Skeletal muscle cell (primary cell): ENCODE measurements around the gene EEF1AKMT3.

Experiments
- DNase-seq: peaks from one replicate; pipeline ENCODE4 v3.0.0-alpha.2; 2010; ENCODE audit warnings: low read depth
- H3K4me3 ChIP-seq: 2 replicates; pipeline ENCODE4 v1.5.1; 2011; ENCODE audit warnings: low read depth, mild to moderate bottlenecking, control low read depth, low read length, moderate library complexity

EEF1AKMT3 gene

GRCh38 chr12:57733928-57734327 is 38.5 kb upstream of the EEF1AKMT3 start:
- H3K4me3 ChIP-seq: no peak overlapping the region
- DNase-seq: no peak

GRCh38 chr12:57734591-57734990 is 37.8 kb upstream of the EEF1AKMT3 start:
- DNase-seq: no peak

DNA sequence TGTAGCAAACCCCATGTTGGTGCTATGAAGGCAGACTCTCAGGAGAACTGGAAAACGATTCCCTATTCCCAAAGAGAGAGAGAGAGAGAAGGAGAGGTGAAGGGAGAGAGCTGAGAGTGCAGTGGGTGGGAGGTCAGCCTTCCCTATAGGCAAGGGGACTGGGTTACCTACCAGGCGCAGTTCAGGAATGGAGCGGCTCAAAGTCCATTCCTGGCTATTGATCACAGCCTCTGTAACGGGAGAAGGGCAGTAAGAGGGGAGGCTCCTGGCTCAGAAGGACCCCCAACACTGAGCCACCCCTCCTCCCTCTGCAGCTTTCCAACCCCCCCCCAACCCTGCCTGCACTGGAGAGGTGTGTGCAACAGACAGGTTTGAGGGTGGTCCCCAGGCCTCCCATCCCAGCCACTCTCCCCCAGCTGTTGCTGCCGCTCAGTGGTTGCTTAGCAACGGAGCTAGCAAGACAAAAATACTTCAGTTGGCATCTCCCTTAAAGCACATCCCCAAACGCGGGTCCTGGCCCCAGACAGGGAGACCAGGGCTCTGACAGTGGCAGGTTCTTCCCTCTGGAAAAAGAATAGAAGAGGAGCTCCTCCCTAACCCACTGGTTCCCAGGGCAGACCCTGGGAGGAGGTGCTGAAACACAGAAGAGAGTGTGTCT is 37.1 kb upstream of the EEF1AKMT3 start:
- no peak for DNase-seq
- peak overlapping the region; percentile 37 for H3K4me3 ChIP-seq

More at GRCh38 chr12:57734591-57734990, 37.8 kb upstream of the EEF1AKMT3 start:
- no peak overlapping the region for H3K4me3 ChIP-seq

GRCh38 chr12:57735952-57736740 is 36.3 kb upstream of the EEF1AKMT3 start:
- no peak for DNase-seq
- H3K4me3 ChIP-seq: peak overlapping the region; percentile 37

- H3K4me3 ChIP-seq: no peak overlapping the region
- no peak for DNase-seq
Observed at GRCh38 chr12:57736741-57737466, 35.5 kb upstream of the EEF1AKMT3 start.

DNA sequence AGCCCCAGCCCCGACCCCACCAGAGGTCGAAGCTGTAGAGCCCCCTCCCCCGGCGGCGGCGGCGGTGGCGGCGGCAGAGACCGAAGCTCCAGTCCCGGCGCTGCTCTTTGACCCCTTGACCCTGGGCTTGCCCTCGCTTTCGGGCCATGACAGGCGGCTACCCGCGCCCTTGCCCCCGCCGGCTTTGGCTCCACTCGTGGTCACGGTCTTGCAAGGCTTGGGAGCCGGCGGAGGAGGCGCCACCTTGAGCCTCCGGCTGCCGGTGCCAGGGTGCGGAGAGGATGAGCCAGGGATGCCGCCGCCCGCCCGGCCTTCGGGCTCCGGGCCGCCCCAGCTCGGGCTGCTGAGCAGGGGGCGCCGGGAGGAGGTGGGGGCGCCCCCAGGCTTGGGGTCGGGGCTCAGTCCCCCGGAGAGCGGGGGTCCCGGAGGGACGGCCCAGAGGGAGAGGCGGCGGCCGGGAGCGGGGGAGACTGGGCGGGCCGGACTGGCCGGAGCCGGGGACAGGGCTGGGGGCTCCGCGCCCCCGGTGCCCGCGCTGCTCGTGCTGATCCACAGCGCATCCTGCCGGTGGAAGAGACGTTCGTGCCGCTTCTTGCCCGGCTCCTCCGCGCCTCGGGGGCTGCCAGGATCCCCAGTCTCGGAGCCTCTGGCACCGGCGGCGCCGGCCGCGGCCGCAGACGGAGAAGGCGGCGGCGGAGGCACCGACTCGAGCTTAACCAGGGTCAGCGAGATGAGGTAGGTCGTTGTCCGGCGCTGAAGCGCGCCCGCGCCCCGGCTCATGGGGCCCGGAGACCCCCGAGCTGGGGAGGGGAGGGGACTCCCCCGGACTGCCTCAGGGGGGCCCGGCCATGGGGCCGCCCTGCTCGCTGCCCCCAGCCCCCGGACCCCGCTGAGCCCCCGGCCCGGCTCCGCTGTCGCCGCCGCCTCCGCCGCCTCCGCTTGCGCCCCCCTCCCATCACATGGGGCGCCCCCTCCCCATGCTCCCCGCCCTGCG is 34.6 kb upstream of the EEF1AKMT3 start:
- no peak for DNase-seq
- peak overlapping the region; percentile 42 for H3K4me3 ChIP-seq

GRCh38 chr12:57738661-57739237 is 33.7 kb upstream of the EEF1AKMT3 start, which contains the start of gene AGAP2:
TSS of gene AGAP2 (minus strand) at chr12:57738742. CDS start at chr12:57738246, 496 bp downstream.
- DNase-seq: no peak
- peak within 1 kb of the TSS; percentile 42 for H3K4me3 ChIP-seq

DNA sequence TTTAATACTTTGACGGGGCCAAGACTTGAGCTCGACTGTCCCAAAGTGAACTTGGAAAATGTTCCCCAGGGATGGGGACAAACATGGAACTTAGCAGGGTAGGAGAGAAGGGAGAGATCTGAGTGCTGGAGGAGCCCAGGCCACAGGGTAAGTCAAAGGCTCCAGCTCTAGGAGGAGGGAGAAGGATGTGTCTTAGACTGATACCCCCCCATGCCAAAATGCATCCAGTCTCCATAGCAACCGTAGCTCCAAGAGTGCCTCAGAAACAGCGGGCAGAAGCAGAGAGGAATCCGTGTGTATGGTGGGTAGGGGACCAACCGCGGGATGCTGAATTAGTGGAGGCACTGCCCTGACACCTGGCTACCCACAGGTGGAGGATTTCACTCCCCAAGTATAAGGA is 33.0 kb upstream of the EEF1AKMT3 start:
- no peak overlapping the region for H3K4me3 ChIP-seq
- no peak for DNase-seq

GRCh38 chr12:57739914-57740538 is 32.4 kb upstream of the EEF1AKMT3 start:
- DNase-seq: no peak
- no peak overlapping the region for H3K4me3 ChIP-seq

GRCh38 chr12:57740656-57741412 is 31.6 kb upstream of the EEF1AKMT3 start:
- DNase-seq: no peak
- H3K4me3 ChIP-seq: no peak overlapping the region

GRCh38 chr12:57741413-57741789 is 31.0 kb upstream of the EEF1AKMT3 start:
- no peak for DNase-seq
- no peak overlapping the region for H3K4me3 ChIP-seq

- H3K4me3 ChIP-seq: no peak overlapping the region
Observed at GRCh38 chr12:57741844-57742738, 30.3 kb upstream of the EEF1AKMT3 start.

GRCh38 chr12:57743769-57744168 is 28.6 kb upstream of the EEF1AKMT3 start:
- no peak overlapping the region for H3K4me3 ChIP-seq
- DNase-seq: no peak

More at GRCh38 chr12:57741844-57742738, 30.3 kb upstream of the EEF1AKMT3 start:
- DNase-seq: no peak

DNA sequence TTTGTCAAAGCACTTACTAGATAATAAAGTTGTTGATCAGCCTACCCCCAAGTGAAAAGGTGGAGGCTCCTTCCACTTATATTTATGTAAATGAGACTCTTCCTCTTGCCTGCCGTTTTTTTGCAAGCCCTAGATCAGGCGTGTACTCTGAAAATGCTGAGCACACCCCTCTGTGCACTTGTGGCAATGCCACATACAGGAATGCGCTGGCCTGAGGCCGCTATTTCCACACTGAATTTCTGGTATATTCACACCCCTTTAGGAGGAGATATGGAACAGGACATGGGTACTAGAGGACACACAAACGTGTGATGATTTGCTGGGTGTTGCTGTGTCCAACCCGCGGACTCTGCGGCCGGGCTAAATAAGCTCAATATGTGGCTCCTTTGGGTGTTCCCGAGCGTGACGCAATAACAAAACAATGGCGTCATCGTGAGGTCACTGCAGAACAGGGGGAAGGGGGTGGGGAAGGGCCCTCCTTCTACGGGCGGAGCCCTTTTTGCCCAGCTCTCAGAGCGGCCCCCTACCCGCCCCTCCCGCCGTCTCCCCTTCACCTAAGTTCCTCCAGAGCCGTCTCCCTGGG is 28.1 kb upstream of the EEF1AKMT3 start:
- peak; percentile 62 for DNase-seq

GRCh38 chr12:57744777-57745484 is 27.5 kb upstream of the EEF1AKMT3 start, which contains the start of gene TSPAN31:
TSS of gene TSPAN31 (plus strand) at chr12:57745039. CDS start at chr12:57745155, 116 bp downstream.
- H3K4me3 ChIP-seq: peak within 1 kb of the TSS; percentile 93
- DNase-seq: peak; percentile 96

More for the DNA sequence above, 28.1 kb upstream of the EEF1AKMT3 start:
- peak overlapping the region; percentile 93 for H3K4me3 ChIP-seq
